Colon (tissue), 2 donors: ENCODE measurements around the gene ISM1.

ENCODE experiments used
- FAIRE-seq: peaks from 2 replicates; lab custom pipeline; 2012; peaks lifted over from hg19 to GRCh38; lab: Jason Lieb, UNC
- donor health status: control.
- donor health status: control.

The ISM1 gene

DNA sequence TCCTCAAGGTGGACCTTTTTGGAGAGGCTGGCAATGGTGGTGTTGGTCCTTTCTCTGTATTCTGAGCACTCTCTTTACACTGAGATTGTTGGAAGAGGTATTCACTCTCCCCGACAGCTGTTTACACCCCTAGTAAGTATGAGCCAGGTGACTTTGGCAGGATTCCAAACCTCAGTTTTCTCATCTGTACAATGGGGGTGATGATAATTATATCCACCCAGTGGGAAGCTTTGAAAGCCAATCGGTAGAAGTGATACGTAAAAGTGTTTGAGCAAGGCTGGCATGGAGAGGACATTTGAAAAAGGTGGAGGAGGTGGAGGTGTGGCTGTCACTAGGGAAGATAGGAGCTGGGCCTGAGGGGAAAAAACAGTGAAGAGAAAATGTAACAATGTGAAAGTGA, 35.5 kb downstream of the ISM1 start:
- no peak for FAIRE-seq

DNA sequence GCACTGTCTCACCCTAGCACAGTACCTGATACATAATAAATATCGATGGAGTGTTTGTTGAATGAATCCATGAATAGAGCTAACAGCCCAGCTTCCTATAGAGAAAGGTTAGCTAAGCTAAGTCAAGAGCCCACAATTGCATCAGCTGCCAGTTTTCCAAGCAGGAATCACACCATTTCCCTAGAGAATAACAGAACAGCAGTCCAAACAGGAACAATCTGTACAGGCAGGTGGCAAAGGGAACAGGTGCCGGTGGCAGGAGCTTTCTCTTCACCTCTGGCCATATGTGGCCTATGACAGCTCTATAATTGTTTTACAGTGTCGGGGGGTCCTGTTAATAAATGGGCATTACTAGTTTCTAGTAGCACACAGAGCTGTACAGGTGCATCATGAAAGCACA, 38.8 kb downstream of the ISM1 start:
- FAIRE-seq, result no peak

DNA sequence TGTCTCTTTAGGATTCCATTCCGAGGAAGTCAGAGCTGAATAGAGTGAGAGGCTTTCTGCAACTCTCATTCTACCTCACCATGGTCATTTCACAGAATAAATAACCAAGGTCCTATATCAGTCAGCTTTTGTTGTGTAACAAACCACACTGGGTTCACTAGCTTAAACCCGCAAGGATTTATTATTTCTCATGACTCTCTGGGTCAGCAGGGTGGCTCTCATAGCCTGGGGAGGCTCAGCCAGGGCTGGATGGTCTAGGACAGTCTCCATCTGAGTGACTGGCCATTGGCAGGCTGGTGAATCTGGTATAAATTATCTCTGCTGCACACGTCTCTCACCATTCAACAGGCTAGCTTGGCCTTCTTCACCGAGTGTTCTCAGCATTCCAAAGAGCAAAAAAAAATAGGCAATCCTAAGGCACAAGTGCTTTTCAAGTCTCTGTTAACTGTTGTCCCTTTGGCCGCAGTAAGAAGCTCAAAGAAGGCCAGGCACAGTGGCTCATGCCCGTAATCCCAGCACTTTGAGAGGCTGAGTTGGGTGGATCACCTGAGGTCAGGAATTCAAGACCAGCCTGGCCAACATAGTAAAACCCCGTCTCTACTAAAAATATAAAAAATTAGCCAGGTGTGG, 39.7 kb downstream of the ISM1 start:
- FAIRE-seq, result no peak

DNA sequence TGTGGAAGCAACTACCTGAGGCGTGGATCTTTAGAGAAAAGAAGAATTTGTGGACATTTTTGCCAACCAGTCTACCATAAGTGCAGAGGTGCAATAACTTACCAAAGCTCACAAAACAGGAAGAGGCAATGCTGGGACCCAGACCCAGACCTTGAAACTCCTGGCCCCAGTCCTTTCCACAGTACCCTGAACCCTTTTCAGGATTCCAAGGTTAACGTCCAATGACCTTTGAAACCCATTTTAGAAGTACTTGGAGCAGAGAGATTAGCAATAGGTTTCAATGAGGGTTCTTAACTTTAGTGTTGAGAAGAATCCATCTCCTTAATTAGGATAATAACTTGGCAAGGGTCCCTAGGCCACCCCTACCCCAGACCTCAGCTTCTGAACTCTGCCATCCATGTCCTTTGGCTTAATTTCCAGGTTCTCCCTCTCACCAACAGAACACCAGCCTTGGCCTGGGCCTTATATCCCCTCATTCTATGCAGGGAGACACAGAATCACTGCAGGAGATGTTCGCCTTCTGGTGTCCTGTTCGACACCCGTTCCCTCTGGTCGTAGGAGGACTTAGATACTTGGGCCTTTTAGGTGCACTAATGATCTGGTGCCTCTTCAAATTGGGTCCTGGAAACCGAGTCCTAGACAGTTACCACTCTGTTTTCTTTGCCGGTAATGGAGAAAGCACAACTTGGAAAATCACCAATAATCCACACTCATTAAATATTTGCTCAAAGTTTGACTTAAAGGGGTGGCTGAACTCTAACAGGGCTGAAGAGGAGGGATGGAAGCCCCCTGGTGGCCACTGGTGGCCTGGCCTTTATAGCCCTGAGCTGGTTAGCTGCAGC, 40.6 kb downstream of the ISM1 start:
- no peak for FAIRE-seq

GRCh38 chr20:13262302-13262650, 41.2 kb downstream of the ISM1 start:
- FAIRE-seq, result no peak

GRCh38 chr20:13262671-13263360, 41.7 kb downstream of the ISM1 start:
- FAIRE-seq, result no peak

- no peak for FAIRE-seq
Observed at GRCh38 chr20:13263451-13263850, 42.4 kb downstream of the ISM1 start.

- FAIRE-seq, result no peak
Observed at GRCh38 chr20:13264907-13265306, 43.8 kb downstream of the ISM1 start.

DNA sequence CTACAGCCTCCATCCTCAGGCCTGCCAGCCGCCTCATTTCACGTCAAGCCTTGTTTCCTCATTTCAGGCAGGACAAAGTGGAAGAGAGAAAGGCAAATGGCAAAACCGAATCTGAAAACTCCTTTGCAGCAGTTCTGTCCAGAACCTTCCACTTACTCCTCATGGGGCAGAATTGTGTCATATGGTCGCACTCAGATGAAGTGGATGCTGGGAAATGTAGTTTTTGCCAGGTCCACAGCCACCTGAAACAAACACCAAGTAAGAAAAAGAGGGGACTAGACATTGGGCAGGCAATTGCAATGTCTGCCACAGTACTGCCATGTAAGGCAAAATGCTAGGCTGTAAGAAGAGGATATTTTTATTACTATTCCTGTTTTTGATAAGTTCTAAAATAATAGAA, 44.9 kb downstream of the ISM1 start:
- FAIRE-seq, result no peak

DNA sequence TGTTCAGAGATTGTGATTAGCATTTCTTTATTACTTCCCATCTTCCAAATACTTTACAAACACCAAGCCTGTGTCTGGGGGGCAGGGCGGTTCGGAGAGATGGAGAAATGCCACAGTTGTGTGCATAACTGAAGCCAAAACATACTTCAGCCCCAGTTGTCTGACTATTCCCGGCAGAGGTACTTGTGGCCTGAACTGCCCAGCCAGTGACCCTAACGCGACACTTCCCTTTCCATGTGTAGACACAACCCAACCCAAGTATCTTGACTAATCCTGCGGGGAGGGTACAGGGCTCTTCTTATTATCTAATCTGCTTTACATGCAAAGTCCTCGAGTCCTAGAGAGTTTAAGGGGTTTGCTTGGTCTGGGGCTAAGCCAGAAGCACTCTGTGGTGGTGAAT, 46.2 kb downstream of the ISM1 start:
- no peak for FAIRE-seq

- FAIRE-seq, result no peak
Observed at GRCh38 chr20:13268953-13269352, 47.9 kb downstream of the ISM1 start.

DNA sequence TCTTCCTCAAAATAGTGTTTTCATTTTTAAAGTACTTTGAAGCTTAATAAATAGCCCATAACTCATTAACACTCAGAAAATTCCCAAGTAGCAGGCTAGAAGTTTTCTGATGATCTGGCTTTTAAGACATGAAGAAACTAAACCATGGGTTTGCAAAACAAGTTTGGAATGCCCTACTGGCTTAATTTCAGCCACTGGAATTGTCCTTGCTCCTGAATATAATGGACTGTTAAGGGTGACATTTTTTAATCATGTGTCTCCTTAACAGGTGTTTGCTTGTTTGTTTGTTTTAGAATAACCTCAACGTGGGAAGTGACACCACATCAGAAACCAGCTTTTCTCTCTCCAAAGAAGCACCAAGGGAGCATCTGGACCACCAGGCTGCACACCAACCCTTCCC, 49.1 kb downstream of the ISM1 start:
- no peak for FAIRE-seq

DNA sequence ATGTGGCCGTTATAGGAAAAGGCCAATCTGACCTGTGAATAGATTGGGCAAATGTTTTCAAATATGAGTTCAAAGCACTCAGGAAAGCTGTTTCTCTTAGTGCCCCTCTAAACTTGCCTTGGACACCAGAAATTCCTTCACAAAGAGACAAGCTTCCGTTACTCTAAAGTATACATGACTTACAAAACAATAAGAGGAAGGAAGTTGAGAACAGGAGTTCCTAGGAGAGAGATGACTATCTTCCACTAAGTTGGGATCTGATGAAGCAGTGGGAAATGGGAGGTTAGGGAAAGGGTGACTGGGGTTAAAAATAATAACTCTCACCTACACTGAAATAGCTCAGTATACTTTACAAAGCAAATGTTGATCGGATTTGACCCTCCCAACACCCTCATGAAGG, 50.0 kb downstream of the ISM1 start:
- no peak for FAIRE-seq

GRCh38 chr20:13271977-13272975, 51.2 kb downstream of the ISM1 start:
- FAIRE-seq, result no peak

DNA sequence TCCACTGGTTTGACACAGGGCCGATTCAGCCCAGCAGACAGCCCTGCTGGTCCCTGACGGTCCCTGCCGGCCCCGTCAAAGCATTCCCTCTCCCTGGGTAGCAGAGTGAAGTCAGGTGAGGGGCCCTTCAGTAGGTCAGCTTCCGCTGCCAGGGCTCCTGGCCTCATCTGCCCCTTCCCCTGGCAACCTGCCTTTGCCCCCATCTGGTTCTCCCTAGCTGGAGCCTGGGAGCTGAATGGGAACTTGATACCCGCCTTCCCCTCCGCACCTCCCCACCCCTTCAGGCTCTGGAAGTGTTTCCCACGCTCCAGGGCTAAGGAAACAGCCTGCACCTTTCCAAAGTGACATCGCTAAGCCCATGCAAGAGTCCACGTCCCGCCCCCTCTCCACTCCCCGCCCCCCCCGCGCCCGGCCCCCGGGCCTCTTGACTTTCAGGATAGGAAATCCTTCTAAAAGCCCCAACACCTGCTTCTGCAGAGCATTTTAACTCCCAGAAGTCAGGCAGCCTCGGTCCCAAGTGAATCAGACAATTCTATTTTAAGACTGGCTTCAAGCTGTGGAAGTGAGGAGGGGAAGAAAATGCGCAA, 53.3 kb downstream of the ISM1 start:
- FAIRE-seq, result no peak

DNA sequence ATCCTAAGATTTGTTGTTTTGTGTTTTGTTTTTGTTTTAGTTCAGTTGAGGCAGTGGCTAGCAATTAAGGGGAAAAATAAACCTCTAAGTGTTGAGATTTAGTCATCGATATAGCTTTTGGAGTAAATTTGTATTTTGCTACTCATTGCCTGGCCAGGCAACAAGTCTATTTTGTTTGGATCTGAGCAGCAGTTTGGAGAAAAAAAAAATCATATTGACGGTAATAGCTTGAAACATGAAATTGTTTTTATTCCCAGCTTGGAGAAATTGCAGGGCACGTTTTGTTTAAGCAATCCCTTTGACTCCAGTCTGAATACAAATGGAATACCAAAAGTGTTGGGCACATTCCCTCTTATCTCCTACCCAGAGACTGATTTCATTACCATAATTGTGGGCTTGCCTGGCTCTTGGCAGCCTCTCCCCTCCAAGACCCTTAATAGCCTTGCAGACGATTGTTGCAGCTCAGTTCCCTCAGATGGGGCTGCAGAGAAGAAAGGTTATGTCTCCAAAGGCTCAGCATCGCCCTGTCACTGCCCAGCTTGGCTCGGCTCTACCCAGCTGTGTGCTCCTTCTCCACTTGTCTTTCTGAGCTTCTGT, 56.0 kb downstream of the ISM1 start:
- no peak for FAIRE-seq

GRCh38 chr20:13277663-13278295, 56.7 kb downstream of the ISM1 start:
- FAIRE-seq, result no peak

DNA sequence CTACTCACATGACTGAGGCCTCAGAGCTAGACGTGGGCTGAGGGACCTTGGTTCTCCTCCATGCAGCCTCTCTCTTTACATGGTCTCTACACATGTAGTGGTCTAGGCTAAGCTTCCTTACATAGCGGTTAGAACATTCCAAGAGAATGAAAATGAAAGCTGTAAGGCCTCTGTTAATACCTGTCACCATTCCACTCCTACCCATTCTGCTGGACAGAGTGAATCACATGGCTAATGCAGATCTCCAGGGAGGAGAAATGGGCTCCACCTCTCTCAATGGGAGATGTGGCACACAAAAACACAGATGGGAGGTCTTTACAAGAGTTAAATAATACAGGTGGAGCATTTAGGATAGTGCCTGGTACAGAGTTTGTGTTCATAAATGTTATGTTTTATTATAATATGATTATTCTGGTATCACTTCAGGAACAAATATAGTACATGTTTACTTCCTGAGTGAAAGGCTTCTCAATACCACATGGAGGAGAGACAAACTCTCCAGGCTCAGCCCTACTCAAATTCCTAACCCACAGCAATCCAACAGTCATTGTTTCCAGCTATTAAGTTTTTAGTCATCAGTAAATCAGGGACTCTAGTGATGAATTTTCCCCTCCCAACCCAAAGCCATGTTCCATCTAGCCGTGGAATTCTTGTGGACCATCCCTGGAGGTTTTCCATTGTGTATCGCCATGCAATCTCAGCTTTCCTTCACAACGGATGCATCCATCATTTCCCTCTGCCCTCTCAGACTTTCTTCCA, 57.9 kb downstream of the ISM1 start:
- no peak for FAIRE-seq

- FAIRE-seq, result no peak
Observed at GRCh38 chr20:13280609-13281324, 59.7 kb downstream of the ISM1 start.
